HG02840 (cell line): Measurements from ENCODE around the gene ZCCHC24.

ENCODE experiments used
- ATAC-seq: cut with Tn5 transposase; IDR thresholded peaks from one replicate; pipeline ENCODE4 v1.9.1; 2021; ENCODE audit warnings: mild to moderate bottlenecking, moderate library complexity, moderate number of reproducible peaks; ENCODE audit not compliant: unreplicated experiment, low FRiP score

Gene ZCCHC24

DNA sequence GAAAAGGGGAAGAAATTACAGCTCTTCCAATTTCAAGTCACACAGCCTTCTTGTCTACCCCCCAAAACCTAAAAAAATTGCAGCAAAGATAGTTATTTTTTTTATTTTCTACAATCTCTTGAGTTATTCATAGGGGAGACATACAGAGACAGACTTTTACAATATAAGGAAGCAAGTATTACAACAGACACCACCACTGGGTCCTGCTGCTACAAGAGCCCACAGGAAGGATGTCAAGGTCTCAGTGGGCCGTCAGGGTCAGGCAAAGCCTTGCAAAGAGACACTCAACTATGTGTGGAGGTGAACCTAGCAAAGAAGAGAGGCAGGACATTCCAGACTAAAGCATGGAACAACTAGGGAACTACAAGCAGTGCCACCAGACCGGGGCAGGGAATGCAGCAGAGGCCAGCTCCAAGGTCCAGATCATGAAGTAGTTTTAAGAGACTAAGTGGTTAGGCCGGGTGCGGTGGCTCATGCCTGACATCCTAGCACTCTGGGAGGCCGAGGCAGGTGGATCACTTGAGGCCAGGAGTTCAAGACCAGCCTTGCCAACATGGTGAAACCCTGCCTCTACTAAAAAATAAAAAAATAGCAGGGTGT, 28.2 kb upstream of the ZCCHC24 start:
- no peak for ATAC-seq

DNA sequence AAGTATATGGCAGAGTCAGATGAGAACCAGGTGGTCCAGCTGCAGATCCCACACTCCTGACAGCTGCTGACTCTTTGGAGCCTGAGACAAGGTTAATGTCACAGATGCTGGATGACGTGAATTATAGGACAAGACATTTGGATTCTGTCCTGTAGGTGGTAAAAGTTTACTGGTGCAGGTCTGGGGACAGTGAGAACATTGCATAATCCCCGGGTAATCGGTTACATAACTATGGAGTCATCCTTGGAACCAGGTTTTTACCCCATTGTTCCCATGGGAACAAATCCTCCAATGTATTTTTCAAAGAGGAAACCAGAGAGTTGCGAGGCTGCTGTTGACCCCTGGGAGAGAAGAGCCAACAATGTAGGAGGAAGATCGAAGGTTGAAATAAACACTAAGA, 27.5 kb upstream of the ZCCHC24 start:
- ATAC-seq, result no peak

DNA sequence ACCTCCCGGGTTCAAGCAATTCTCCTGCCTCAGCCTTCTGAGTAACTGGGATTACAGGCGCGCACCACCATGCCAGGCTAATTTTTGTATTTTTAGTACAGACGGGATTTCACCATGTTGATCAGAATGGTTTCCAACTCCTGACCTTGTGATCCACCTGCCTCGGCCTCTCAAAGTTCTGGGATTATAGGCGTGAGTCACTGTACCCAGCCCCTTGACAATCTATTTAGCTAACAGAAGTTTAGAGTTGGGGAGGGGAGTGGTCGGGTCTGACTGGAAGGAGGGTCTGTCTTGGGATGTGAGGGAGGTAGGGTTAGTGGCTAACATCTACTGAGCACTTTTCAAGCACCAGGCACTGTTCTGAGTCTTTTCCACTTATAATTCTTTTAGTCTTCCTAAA, 27.0 kb upstream of the ZCCHC24 start:
- ATAC-seq, result no peak

DNA sequence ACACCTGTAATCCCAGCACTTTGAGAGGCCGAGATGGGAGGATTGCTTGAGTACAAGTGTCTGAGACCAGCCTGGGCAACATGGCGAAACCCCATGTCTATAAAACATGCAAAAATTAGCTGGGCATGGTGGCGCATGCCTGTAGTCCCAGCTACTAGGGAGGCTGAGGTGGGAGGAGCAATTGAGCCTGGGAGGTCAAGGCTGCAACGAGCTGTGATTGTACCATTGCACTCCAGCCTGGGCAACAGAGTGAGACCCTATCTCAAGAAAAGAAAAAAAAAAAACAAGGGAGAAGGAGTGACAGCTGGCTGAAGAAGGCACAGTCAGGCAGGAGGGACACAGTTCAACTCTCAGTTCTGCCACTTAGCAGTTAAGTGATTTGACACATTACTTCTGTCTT, 26.4 kb upstream of the ZCCHC24 start:
- ATAC-seq, result no peak

DNA sequence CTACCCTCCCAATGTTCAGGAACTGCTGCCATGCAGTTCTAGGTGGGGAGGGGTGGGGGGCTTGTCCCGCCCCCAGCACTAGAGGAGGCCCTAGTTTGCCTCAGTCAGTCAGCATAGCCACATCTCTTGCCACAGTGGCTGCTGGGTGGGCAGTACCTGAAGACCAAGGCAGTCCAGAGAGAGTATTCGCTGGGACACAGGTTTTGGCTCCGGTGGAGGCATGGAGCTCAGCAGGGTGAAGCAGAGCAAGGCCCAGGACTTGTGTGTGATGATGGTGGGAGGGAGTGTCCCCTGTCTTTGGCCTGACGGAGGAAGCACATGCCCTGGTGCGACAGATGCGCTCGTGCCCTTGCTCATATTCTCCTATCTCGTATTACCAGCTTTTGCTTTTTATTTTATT, 24.7 kb upstream of the ZCCHC24 start:
- no peak for ATAC-seq

DNA sequence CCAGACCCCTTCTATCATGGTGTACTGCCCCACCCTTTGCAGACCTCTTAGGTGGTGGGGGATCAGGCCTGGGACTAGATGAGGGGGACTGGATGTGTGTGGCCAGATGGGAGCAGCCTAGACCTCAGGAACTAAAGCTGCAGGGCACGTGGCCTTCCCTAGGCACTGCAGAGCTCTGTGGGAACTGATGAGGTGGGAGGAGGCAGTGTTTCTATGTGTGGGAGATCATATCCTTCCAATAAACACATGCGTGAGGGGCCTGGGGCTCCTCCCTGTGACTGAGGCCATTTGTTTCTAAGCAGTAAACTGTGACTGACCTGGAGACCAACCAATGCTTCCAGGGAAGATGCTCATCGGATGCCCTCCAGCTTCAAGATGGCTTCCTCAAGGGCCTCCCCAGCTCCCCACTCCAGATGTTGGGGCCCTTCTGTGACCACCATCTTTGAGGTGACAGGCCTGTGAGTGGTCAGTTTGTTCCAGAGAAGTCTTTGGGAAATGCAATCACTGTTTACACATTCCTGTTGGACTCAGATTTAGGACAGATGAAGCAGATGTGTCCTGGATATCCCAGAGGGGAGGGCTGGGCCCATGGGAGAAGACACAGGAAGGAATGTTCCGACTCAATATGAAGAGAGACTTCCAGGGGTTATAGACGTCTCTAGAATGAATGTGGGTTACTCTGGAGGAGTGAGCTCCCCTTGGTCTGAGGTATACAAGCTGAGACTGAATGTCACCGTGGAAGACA, 23.6 kb upstream of the ZCCHC24 start:
- ATAC-seq, result no peak

DNA sequence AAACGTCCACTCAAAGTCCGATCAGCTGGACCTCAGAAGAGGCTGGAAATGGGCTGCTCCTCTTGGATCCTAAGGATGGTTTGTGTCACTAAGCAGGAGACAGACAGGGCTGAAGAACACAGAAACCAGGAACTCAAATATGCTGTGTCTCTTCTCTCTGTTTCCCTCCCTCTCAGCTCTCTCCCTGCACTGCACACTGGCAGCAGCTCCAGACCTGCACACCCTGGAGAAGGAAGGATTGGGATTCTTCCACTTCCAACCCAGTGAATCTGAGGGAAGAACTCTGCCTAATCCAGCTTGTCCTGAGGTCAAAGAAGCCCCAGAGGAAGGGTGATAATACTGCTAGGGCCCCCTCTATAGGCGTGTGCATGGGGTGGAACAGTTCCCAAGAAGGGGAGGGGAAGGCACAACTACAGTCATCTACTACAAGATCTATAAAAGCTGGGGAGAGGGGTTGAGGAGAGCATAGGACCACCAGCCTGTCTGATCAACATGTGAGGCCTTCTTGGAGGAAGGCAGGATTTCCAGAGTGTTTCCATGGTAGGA, 22.7 kb upstream of the ZCCHC24 start:
- ATAC-seq, result no peak

DNA sequence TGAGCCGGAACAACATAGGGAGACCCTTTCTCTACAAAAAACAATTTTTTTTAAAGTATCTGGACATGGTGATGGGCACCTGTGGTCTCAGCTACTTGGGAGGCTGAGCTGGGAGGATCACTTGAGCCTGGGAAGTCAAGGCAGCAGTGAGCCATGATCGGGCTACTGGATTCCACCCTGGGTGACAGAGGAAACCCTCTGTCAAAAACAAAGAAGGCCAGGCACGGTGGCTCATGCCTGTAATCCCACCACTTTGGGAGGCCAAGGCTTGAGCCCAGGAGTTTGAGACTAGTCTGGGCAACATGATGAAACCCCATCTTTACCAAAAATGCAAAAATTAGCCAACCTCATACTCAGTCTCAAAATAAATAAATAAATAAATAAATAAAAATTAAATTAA, 19.9 kb upstream of the ZCCHC24 start:
- no peak for ATAC-seq

DNA sequence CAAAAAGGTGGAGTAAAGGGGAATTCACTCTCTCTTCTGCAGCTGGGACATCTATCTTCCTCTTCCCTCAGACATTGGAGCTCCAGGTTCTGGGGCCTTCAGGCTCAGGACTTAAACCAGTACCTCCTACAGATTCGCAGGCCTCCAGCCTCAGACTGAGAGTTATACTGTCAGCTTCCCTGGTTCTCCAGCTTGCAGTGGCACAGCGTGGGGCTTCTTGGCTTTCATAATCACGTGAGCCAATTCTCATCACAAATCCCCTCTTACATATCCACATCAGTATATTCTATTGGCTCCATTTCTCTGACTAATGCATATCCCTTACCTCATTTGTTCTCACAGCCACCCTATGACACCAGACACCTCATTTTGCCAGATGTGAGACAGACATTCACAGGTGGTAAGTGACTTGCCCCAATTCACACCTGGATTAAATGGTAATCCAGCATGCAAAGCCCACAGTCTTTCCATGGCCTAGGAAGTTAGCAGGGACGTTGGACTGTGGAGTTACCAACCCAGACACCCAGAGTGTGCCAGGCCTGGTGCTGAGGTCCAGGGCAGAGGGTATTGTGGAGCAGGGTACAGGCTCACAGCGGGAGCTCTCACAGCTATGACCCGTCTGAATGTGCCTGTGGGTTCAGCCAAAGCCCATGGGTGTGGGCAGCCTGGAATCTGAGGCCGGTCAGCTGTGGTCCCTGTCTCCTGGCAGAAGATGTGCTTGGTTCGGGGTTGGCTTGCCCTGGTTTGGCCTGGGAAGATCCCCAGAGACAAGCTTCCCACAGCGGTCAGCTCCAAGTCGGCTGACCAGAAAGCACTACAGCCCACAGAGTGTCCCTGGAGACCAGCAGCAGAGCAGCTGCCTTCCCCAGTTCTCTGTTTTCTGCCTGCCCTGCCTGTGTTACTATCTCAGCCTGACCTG, 18.4 kb upstream of the ZCCHC24 start:
- no peak for ATAC-seq

DNA sequence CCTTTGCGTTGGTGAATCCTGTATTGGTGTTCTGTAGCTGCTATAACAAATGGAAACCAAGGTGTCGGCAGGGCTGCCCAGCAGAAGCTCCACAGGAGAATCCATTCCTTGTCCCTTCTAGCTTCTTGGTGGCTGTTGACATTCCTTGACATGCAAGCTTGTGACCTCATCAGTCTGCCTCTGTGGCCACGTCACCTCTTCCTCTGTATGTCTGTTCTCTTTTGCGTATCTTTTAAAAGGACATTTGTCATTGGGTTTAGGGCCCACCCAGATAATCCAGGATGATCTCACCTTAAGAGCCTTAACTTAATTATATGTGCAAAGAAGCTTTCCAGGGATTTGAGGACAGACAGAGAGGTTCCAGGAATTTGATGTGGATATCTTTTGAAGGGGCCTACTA, 15.3 kb upstream of the ZCCHC24 start:
- ATAC-seq, result no peak

DNA sequence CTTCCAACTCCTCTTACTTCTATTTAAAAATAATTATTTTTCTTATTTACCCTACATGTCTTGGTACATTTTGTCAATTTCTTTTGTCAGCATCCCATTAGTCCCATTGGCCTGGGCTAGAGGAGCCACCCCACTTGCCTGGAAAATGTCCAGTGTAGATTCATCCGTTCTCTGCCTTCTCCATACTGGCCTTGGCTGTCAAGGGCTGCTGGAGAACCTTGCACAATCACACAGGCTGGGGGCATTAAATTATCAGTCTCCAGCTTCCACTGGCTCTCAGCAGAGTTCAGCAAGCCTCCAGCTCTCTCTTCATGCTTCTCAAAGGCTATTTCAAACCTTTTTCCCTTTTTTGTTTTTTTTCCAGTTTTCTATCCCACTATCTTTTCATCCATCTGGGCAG, 13.8 kb upstream of the ZCCHC24 start:
- no peak for ATAC-seq

DNA sequence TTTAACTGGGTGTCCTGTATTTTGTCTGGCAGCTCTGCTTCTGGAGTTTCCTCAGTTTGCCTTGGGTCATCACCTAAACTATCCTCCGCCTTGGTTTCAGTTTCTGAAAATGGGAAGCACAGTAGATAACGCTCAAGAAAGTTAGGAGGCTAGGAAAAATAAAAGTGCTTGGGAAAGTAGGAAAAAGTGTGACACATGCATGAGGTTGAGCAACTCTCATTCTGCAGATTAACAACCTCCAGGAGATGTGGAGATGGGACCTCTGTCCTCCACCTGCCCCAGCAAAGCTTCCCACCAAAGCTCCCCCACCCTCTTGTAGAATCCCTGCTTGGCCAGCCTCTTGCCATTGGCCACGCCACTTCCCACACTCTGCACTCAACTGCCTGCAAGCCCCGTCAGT, 13.1 kb upstream of the ZCCHC24 start:
- no peak for ATAC-seq

DNA sequence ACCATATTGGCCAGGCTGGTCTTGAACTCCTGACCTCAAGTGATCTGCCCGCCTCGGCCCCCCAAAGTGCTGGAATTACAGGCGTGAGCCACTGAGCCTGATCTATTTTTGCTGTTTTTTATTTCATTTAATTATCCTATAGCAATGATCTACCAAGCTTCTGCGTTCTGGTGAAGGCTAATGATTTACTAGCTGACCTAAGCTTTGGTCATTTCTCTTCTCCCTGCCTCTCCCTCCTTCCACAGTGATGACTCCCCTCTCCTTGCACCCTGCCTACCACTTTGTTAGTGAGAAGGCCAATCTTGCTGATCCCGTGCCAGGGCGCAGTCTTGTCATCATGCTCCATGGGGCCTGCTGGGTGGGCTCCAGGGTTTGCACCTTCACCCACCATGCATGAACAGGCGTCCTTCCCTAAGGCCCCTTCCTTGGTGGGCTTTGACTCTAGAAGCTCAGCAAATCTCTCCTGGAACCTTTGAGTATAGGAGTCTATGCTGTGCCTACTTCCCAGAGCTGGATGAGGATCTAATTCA, 11.9 kb upstream of the ZCCHC24 start:
- no peak for ATAC-seq

DNA sequence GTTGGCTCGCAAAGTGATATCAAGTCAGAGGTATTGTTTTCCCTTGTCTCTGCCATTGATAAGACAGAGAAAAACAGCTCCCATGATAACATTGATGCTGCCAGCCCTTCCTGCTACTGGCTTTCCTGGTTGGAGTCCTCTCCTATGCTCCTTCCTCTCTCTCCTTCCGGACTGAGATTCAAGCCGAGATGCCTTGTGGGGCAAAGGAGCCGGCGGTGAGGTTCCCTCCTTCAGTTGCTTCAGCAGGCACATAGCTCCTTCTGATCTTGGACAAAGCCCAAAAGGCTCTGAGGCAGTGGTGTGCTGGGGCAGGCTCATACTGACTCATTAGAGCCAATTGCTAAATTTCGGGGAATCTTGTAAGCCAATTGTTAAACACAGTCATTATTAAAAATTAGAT, 8.8 kb upstream of the ZCCHC24 start:
- ATAC-seq, result no peak

DNA sequence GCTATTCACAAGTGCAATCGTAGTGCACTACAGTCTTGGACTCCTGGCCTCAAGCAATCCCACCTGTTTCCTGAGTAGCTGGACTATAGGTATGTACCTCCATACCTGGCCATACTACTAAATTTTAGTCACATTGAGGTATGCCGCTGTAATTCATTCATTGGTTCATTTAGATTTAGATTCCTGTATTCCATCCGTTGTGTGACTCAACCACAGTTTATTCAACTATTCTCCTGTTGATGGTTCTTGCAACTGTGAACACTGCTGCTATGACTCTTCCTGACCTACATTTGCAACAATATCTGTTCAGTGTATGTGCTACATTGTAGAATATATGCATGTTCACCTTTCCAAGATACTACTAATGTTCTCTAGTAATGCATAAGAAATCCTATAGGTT, 8.0 kb upstream of the ZCCHC24 start:
- no peak for ATAC-seq

DNA sequence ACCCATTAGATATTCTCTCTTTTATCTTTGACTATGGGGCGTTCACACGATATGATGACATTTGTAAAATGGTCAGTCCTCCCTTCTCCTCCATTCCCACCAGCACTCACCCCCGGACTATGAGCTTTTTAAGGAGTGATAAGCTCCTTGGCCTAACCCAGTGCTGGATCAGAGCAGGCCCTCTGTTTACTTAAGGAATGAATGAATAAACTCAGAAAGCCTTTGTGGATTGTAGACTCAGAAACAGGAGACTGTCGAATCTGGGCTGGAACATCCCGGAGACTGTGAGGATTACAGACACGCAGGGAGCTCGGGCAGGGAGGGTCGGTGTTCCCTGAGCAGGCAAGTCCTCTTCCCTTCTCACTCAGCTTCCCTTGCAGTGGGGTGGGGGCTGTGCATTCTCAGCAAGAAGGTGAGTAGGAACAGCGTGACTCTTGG, 6.8 kb upstream of the ZCCHC24 start:
- ATAC-seq, result no peak

DNA sequence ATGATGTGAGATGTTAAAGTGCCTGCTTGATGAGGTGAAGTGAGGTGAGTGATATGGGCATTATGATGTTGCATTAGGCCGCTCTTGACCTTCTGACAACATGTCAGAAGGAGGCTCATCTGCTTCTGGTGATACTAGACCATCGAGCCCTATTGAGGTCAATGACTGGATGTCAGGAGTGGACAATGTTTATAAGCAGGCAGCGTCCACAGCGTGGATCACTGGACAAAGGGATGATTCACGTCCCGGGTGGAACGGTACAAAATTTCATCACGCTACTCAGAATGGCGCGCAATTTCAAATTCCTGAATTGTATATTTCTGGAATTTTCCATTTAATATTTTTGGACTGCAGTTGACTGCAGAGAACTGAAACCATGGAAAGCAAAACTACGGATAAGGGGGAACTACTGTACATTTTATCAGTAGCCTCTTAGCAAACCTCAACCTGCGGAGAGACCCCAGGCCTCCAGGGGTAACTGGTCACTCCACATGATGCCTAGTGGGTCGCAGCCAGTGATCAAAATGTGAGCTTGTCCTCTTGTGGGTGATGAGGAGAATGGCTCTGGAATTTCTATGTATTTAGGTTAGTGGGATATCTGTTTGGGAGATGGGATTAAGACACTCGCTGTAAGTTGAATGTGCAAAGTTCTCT, 5.7 kb upstream of the ZCCHC24 start:
- no peak for ATAC-seq

DNA sequence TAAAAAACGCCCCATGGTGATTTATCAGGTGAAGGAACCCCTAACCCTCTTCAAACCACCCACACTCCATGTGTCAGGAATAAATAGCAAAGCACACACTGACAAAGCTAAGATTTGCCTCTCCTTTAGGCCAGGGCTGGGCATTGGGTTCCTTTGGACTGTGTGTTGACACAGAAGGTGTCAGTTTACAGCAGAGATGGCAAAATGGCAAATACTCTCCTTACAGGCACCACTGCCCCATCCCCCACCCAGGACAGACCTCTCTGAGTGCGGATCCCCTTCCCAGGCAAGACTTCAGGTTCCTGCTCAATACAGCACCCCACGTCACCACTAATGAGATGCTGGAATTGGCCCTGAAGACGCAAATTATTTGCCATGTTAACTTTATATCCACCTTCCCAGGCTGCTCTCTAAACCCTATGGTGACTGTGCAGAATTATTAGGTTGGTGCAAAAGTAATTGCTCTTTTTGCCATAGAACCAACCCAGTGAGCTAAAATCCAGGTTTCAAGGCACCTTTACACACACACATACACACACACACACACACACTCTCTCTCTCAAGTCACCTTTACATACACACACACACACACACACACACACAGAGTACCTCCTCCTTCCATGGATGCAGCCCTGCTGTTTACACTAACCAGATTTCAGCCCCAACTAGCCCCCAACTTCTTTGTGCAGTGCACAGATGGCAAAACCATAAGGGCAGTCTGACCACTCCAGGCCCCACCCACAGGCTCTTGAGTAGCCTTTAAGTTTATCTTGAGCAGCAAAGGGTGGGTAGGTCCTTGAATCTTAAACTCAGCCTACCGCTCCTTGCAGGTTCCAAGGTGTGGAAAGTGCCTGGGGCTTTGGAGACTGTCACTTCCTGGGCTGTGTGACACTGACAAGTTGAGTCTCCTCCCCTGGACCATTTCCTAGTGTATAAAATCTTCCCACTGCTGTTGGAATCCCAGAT, 4.0 kb upstream of the ZCCHC24 start:
- no peak for ATAC-seq

DNA sequence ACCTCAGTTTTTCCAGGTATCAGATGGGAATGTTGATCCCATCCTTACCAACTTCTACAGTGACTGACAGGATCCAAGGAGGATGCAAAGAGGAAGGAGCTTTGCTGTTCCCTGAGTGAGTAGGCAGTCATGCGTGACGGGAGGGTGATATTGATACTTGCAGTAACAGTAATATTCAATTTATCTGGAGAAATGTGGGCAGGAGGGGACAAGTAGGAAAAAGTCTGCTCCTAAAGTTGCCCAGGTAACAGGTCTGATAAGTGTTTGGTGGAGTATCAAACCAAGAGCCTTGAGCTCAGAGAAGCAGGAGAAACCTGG, 3.3 kb upstream of the ZCCHC24 start:
- no peak for ATAC-seq
